Skin of body (tissue), 2 donors: ENCODE results near the gene SORBS1. TPM values are rescaled to one million over a fixed set of nuclear protein-coding genes. Genes with fewer than 3 reads are reported as not detected.

Experiments
- DNase-seq: peaks from one replicate; lab custom pipeline; 2025; lab: John Stamatoyannopoulos, UW
- total RNA-seq: library from RNA; depleted of rRNA; stranded (reverse); fragments of >200 nt; gene quantifications from one replicate; pipeline ENCODE4 v1.2.3, GENCODE V29; 2014

Gene SORBS1
- total RNA-seq, 1 donor from 2014 or later, result 33.7 TPM

- DNase-seq, result no peak
Measured at GRCh38 chr10:95440756-95441546, 120.2 kb downstream of the SORBS1 start.

- no peak for DNase-seq
Measured at GRCh38 chr10:95440038-95440725, 121.0 kb downstream of the SORBS1 start.

GRCh38 chr10:95438781-95439180 is 122.4 kb downstream of the SORBS1 start:
- DNase-seq, result no peak

- no peak for DNase-seq
Measured at GRCh38 chr10:95437669-95438068, 123.5 kb downstream of the SORBS1 start.

GRCh38 chr10:95435548-95436279 is 125.5 kb downstream of the SORBS1 start:
- DNase-seq, result no peak

GRCh38 chr10:95434583-95434982 is 126.6 kb downstream of the SORBS1 start:
- DNase-seq, result no peak

- no peak for DNase-seq
Measured at GRCh38 chr10:95431900-95432342, 129.2 kb downstream of the SORBS1 start.

- DNase-seq, result no peak
Measured at GRCh38 chr10:95430231-95430951, 130.8 kb downstream of the SORBS1 start.

- no peak for DNase-seq
Measured at GRCh38 chr10:95429639-95430038, 131.5 kb downstream of the SORBS1 start.

- DNase-seq, result no peak
Measured at GRCh38 chr10:95428701-95429100, 132.5 kb downstream of the SORBS1 start.

- no peak for DNase-seq
Measured at GRCh38 chr10:95426482-95426881, 134.7 kb downstream of the SORBS1 start.

GRCh38 chr10:95425592-95426465 is 135.3 kb downstream of the SORBS1 start:
- DNase-seq, result no peak

- DNase-seq, result no peak
Measured at GRCh38 chr10:95423164-95424005, 137.8 kb downstream of the SORBS1 start.

GRCh38 chr10:95422233-95422632 is 138.9 kb downstream of the SORBS1 start:
- DNase-seq, result no peak

GRCh38 chr10:95421782-95422181 is 139.4 kb downstream of the SORBS1 start:
- DNase-seq, result no peak

GRCh38 chr10:95419399-95419798 is 141.8 kb downstream of the SORBS1 start:
- DNase-seq, result no peak

GRCh38 chr10:95416973-95417372 is 144.2 kb downstream of the SORBS1 start:
- DNase-seq, result no peak

- no peak for DNase-seq
Measured at GRCh38 chr10:95416270-95416669, 144.9 kb downstream of the SORBS1 start.

- DNase-seq, result no peak
Measured at GRCh38 chr10:95415621-95416031, 145.5 kb downstream of the SORBS1 start.
